ENCODE data around the gene CNST.
"Not testable (repeated sequence)": the region's sequence is repeated elsewhere in the genome, so short reads cannot be mapped to it uniquely, and the experiment has no call there.

CNST gene

DNA sequence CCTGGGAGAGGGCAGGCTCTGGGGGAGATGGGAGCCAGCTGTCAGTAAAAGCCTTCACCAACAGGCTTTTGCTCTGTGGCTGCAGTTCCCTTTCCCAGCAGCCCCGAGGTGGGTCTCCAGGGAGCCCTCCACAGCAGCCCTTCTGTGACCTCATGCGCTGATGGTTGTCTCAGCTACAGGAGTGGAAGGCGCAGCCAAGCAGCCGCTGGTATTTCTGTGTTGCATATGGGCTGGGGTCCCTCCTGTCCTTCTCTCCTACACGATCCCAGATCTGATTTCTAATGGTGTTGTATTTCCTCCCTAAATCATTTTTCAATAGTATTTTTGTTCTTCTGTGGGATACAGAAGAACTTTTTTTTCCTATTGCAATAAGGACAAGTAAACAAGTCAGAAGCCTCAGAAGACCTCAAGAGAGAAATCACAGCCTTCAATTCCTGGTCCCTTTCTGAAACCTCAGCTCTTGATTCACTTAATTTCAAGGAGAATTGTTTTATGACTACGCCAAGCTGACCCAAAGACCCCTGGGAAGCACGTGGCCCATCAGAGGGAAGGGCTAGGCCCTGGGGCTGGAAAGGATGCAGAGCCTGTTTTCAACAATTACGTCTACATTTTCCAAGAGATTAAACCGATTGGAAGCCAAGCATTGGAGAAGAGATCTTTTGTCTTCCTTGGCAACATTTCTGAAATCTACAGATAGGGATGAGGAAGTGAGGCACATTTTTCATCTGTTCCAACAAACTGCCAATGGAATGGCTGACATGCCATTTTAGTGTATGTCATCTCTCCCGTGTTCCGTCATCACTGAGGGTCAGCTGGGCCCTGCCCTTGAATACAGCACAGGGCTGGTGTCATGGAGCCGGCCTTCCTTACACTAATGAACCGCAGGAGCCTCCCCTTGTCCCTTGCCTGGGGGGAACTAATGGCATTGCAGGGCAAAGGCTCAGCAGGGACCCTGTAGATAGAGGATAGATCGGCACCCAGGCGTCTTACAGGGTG lies 115.9 kb downstream of the CNST start:
- no peak for DNase-seq

DNA sequence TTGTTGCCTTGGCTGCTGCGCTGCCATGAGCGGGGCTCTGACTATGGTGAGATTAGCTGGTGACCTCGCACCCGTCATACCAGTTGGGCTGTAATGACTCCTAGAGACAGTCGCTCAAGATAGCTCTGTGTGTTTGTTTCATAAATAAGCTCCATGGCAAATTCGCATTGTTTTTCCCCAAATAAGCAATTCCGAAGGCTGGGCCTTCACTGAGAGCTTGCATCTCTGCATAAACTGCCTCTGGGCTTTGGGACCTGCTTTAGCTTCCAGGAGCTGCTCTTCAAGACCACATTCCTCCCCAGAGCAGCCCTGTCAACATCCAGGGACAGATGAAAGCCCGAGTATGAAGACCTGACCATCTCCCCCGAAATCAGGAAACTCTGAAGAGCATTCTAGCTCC lies 117.3 kb downstream of the CNST start:
- no peak for DNase-seq

DNA sequence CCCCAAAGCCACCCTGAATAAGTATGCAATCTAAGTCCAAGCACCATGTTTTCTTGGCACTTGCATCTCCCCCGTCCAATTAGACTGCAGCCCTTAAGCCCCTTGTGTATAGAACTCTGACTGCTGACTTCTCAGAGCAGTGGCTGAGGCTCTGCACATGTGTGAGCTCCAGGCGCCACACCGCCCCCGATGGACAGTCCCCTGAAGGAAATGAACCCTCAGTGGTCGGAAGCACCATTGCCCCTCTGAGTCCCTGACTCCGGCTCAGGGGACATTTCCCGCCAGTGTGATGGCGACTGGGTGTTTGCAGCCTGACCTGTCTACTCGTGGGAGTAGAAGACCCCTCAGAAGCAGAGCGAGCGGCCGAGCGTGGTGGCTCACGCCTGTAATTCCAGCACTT lies 120.7 kb downstream of the CNST start:
- DNase-seq, result no peak

DNA sequence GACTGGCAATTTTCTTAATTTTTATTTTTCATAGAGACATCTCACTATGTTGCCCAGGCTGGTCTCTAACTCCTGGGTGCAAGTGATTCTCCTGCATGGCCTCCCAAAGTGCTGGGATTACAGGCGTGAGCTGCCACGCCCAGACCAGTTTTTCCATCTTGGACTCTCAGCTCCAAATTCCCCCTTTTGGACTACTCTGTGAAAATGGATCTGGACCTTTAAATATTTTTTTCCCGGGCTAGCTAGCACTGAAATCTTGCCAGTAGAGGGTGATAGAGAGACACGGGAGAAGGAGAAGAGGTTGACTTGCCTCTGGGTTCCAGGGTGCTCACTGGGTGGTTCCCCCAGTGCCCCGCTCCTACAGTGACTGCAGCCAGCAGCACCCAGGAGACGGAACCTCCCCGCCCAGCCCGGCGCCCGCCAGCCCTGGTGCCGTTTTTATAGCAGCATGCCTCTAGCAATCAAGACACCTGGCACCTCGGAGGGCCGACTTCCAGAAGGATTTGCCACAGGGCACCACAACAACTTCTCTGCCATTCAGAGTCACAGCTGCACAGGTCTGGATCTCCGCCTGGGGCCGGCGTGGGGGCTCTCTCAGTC lies 123.3 kb downstream of the CNST start:
- DNase-seq, result peak; percentile 74

DNA sequence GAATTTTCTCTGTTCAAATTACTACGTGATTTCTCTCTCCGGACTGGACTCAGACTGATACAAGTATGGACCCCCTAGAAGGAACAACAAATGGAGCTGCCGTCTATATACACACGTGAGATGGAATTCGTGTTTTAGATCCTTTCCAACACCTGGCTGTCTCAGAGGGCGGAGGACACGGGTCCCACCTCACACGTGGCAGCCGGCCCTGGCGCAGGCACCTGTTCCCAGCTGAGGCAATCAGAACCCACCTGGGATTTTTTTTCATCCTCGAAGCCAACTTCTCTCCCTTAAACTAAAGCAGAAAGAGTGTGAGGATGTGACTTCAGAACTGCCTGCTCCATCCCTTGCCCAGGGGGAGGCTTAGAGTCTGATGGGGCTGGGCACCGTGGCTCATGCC lies 123.8 kb downstream of the CNST start:
- DNase-seq, result no peak

- DNase-seq, result no peak
These were observed 125.6 kb downstream of the CNST start for GRCh38 chr1:246691622-246692495.

- not testable (repeated sequence) for DNase-seq
These were observed 128.1 kb downstream of the CNST start for GRCh38 chr1:246694213-246694895.

DNA sequence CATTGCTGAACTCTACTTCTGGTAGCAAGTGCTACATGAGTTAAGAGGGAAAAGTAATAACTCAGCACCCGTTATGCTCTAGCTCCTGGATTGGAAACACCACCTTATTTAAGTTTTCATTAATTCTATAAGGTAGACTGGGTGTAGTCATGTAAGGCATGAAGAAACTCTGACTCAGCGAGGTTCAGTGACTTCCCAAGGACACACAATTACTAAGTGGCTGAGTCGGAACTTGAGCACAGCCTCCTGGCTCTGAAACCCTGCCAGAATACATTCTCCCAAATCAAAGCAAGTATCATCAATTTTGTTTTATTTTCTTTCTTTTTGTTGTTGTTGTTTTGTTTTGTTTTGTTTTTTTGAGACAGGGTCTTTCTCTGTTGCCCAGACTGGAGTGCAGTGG lies 128.9 kb downstream of the CNST start:
- no peak for DNase-seq

DNA sequence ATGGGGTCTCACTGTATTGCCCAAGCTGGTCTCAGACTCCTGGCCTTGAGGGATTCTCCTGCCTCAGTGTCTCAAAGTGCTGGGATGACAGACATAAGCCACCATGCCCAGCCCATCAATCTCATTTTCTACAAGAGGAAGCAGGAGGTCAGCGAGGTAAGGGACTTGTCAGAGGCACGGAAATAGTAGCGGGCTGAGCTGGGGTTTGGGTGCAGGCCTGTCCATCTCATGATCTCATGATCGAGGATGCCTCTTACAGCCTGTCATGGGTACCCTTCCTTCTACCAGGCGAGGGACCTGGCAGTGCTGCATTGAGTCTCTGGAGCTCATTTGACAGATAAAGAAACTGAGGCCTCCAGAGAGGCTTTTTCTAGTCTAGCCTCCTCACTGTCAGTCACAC lies 129.4 kb downstream of the CNST start:
- DNase-seq, result no peak

DNA sequence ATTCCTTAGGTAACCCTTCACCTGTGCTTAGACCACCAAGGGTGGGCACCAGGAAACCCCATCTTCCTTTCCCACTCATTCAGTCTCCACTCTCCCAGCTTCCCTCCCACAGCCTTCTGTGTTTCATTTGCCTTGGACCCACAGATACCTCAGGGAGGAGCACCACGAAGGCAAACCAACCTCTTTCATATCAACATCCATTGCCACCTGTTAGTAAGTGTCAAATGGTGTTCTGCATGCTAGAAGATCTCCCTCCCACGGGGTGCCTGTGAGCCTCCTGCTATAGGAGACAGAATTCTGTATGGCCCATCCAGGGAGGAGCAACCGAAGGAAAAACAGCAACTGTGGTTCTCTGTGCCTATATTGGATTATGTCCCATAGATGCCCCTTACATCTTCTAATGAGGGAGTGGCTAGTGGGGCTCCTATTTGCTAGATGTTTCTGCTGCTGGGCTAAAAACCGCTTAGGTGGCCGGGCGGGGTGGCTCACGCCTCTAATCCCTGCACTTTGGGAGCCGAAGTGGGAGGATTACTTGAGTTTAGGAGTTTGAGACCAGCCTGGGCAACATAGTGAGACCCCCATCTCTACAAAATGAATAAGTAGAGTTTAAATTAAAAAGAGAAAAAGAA lies 132.3 kb downstream of the CNST start:
- DNase-seq, result no peak

- peak; percentile 90 for DNase-seq
These were observed 133.0 kb downstream of the CNST start for GRCh38 chr1:246699095-246699735.

- DNase-seq, result no peak
These were observed 137.3 kb downstream of the CNST start for GRCh38 chr1:246703581-246703980.

DNA sequence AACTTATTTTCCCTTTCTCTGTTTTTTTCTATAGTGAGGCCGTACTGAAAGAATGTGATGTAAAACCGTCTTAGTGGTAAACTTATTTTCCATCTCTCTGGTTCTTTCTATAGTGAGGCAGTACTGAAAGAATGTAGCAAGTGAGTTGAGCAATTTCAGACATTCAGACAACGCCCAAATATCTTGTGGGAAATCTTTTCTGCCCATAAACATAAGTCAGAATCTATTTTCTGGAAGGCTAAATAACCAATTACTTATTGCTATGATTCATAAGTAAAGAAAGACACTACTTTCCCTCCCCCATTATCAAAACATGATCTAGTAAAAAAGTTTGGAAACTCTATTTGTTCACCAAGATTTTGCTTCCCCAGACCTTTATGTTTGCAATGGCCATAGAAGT lies 139.1 kb downstream of the CNST start:
- DNase-seq, result no peak

- no peak for DNase-seq
These were observed 141.9 kb downstream of the CNST start for GRCh38 chr1:246708166-246708565.

- no peak for DNase-seq
These were observed 142.9 kb downstream of the CNST start for GRCh38 chr1:246709196-246709595.

DNA sequence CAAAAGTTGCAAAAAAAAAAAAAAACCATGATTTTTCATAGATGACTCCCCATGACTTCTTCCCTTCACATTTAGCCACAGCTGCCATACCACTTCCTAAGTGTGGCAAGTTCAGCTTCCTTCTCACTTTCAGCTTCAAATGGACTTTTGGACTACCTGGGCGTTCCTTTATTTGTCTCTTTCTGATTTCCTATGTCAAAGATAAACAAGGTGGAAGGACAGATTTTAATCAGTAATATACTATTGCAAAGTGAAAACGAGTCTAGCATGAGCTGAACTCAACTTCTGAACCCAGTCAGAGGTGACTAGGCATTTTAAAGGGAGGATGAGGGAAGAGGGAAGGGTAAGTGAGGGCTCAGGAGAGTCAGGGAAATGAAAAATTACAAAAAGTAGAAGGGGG lies 143.6 kb downstream of the CNST start:
- DNase-seq, result no peak

GRCh38 chr1:246711548-246712003 lies 145.3 kb downstream of the CNST start:
- no peak for DNase-seq

DNA sequence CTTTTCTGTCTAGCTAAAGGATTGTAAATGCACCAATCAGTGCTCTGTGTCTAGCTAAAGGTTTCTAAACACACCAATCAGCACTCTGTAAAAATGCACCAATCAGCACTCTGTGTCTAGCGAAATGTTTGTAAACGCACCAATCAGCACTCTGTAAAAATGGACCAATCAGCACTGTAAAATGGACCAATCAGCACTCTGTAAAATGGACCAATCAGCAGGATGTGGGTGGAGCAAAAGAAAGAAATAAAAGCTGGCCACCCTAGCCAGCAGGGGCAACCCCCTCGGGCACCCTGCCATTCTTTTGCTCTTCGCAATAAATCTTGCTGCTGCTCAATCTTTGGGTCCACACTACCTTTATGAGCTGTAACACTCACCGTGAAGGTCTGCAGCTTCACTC lies 146.2 kb downstream of the CNST start:
- not testable (repeated sequence) for DNase-seq

Data from activated CD4-positive, alpha-beta T cell treated with anti-CD3 and anti-CD28 coated beads, Interleukin-10, Interleukin-2, amounts not matched to agents 100 ng/mL and 50 ng/mL, durations not matched to agents 16 hours and 8 hours (primary cell).